Measurements from ENCODE around the gene BCL6.

BCL6 gene

GRCh38 chr3:187673012-187673411, 72.3 kb downstream of the BCL6 start:
- H3K9me3 ChIP-seq (ENCODE audit: control insufficient read depth, insufficient read depth, low read length): no peaks in the 10 kb centered on the region
- no peak overlapping the region for H3K9ac ChIP-seq (ENCODE audit: low read depth, low read length)
- no peaks in the 10 kb centered on the region for H3K36me3 ChIP-seq (ENCODE audit: insufficient read depth, low read length)
- 0 out of 2 replicates have a peak, but pooled peaks cover 4% of the 10 kb centered on the region for H3K4me1 ChIP-seq (ENCODE audit: insufficient read depth, low read length)
